Smooth muscle cell (in vitro differentiated cells): ENCODE measurements around the gene SLC48A1. TPM values are rescaled to one million over a fixed set of nuclear protein-coding genes. Genes with fewer than 3 reads are reported as not detected.

Source experiments
- DNase-seq: peaks from one replicate; lab custom pipeline; 2025; ENCODE audit not compliant: unreplicated experiment; lab: John Stamatoyannopoulos, UW
- H2AFZ ChIP-seq: fragments of 200-600 bp; sonication (generic); 2 replicates; pipeline ENCODE4 v1.6.0; 2016; ENCODE audit warnings: antibody characterized with exemption, low read depth, mild to moderate bottlenecking
- H3F3A ChIP-seq: fragments of 200-600 bp; sonication (generic); 2 replicates; pipeline ENCODE4 v1.6.0; 2017; ENCODE audit warnings: antibody characterized with exemption, low read depth
- H3K27ac ChIP-seq: fragments of 200-600 bp; sonication (generic); 2 replicates; pipeline ENCODE4 v1.5.1; 2016; ENCODE audit warnings: low read depth, mild to moderate bottlenecking
- H3K27me3 ChIP-seq: fragments of 200-600 bp; sonication (generic); 2 replicates; pipeline ENCODE4 v1.6.1; 2016; ENCODE audit warnings: low read depth, mild to moderate bottlenecking
- H3K36me3 ChIP-seq: fragments of 200-600 bp; sonication (generic); 2 replicates; pipeline ENCODE4 v1.5.1; 2016; ENCODE audit warnings: low read depth
- H3K4me1 ChIP-seq: fragments of 200-600 bp; sonication (generic); 2 replicates; pipeline ENCODE4 v1.5.1; 2016; ENCODE audit warnings: low read depth
- H3K4me2 ChIP-seq: fragments of 200-600 bp; sonication (generic); 2 replicates; pipeline ENCODE4 v1.6.0; 2016; ENCODE audit warnings: mild to moderate bottlenecking
- H3K4me3 ChIP-seq: fragments of 200-600 bp; sonication (generic); 2 replicates; pipeline ENCODE4 v1.5.1; 2016; ENCODE audit warnings: mild to moderate bottlenecking
- H3K79me2 ChIP-seq: fragments of 200-600 bp; sonication (generic); 2 replicates; pipeline ENCODE4 v1.6.0; 2016; ENCODE audit warnings: low read depth, mild to moderate bottlenecking
- H3K9ac ChIP-seq: fragments of 200-600 bp; sonication (generic); 2 replicates; pipeline ENCODE4 v1.6.0; 2016; ENCODE audit warnings: low read depth
- H3K9me3 ChIP-seq: fragments of 200-600 bp; sonication (generic); replicated peaks from 2 replicates; pipeline ENCODE4 v1.5.1; 2016; ENCODE audit warnings: low read depth
- H4K20me1 ChIP-seq: fragments of 200-600 bp; sonication (generic); 2 replicates; pipeline ENCODE4 v1.6.0; 2016; ENCODE audit warnings: low read depth
- CTCF ChIP-seq: fragments of 200-600 bp; sonication (generic); IDR thresholded peaks from 2 replicates; pipeline ENCODE4 v1.5.1; 2017; ENCODE audit warnings: borderline replicate concordance, mild to moderate bottlenecking, antibody characterized with exemption; ENCODE audit not compliant: insufficient read depth, poor library complexity, severe bottlenecking
- WGBS: methylation state at CpG from one replicate; pipeline ENCODE4 v1.1.7; 2016; ENCODE audit warnings: low lambda C conversion rate; 5-methylcytosine and 5-hydroxymethylcytosine counted together
- polyA plus RNA-seq: library from polyadenylated mRNA; unstranded; fragments of >200 nt; fragmentation: Nextera tagmentation; extraction: Ambion mirVana; gene quantifications from 2 replicates; pipeline ENCODE4 v1.2.1, GENCODE V29; 2016
- total RNA-seq: library from RNA; depleted of rRNA; stranded (reverse); fragments of >200 nt; gene quantifications from 2 replicates; pipeline ENCODE4 v1.2.3, GENCODE V29; 2014

Gene SLC48A1
- total and polyA plus RNA-seq, 2 experiments from 2014 or later: 6.2 to 11.4 TPM

GRCh38 chr12:47791351-47791746 is 18.3 kb downstream of the SLC48A1 start:
- no peak for DNase-seq
- Histone ChIP-seq H3K4me3 (no peak overlapping the region), H3K36me3 (peaks cover 7% of the 10 kb centered on the region), H3F3A (no peaks in the 10 kb centered on the region), H3K9me3 (no peaks in the 10 kb centered on the region), H3K4me2 (no peak overlapping the region), H3K27ac (no peak overlapping the region), H3K79me2 (no peaks in the 10 kb centered on the region), H2AFZ (no peak overlapping the region), H4K20me1 (no peaks in the 10 kb centered on the region), H3K27me3 (no peaks in the 10 kb centered on the region), H3K4me1 (no peaks in the 10 kb centered on the region), H3K9ac (no peak overlapping the region)
- no peak for TF ChIP-seq CTCF
- WGBS: 97% methylated on average over 5 of the region's 14 CpGs

DNA sequence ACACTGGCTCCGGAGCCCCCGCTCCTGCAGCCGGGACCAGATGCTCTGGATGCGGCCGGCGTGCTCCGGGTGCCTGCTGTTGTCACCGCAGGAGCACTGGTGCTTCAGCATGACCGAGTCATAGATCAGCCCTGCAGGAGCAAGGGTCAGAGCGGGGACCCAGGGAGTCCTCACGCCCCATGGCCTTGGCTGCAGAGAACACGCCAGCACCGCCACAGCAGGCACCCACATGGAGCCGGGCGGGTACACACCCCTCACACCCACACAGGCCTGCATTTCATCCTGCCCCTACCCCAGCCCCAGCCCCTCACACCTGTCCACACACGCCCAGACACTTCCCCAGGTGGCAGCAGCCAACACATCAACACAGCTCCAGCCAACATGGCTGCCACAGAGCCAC is 18.8 kb downstream of the SLC48A1 start:
- no peak overlapping the region for H2AFZ ChIP-seq
- no peak overlapping the region for H3K4me2 ChIP-seq
- H4K20me1 ChIP-seq: no peaks in the 10 kb centered on the region
- peaks cover 7% of the 10 kb centered on the region for H3K36me3 ChIP-seq
- H3K27ac ChIP-seq: no peak overlapping the region
- DNase-seq: no peak
- no peak overlapping the region for H3K4me3 ChIP-seq
- H3K27me3 ChIP-seq: no peaks in the 10 kb centered on the region
- H3K79me2 ChIP-seq: no peaks in the 10 kb centered on the region
- H3F3A ChIP-seq: no peaks in the 10 kb centered on the region
- 96% methylated on average over 13 of the region's 16 CpGs for WGBS
- H3K9me3 ChIP-seq: no peaks in the 10 kb centered on the region
- H3K9ac ChIP-seq: no peak overlapping the region
- TF ChIP-seq CTCF: no peak
- no peaks in the 10 kb centered on the region for H3K4me1 ChIP-seq

- no peaks in the 10 kb centered on the region for H3K79me2 ChIP-seq
- no peak overlapping the region for H3K4me2 ChIP-seq
- no peak overlapping the region for H2AFZ ChIP-seq
- peaks cover 4% of the 10 kb centered on the region for H4K20me1 ChIP-seq
- WGBS: 94% methylated on average over 14 of the region's 15 CpGs
- no peaks in the 10 kb centered on the region for H3K9me3 ChIP-seq
- DNase-seq: no peak
- H3K27ac ChIP-seq: no peak overlapping the region
- H3F3A ChIP-seq: no peaks in the 10 kb centered on the region
- no peak for TF ChIP-seq CTCF
- no peak overlapping the region for H3K9ac ChIP-seq
- no peaks in the 10 kb centered on the region for H3K36me3 ChIP-seq
- H3K27me3 ChIP-seq: no peaks in the 10 kb centered on the region
- no peaks in the 10 kb centered on the region for H3K4me1 ChIP-seq
- H3K4me3 ChIP-seq: no peak overlapping the region
Observed at GRCh38 chr12:47793015-47793681, 20.1 kb downstream of the SLC48A1 start.

- 100% methylated on average over 2 of the region's 9 CpGs for whole genome bisulfite sequencing
- no peaks in the 10 kb centered on the region for H3K36me3 ChIP-seq
- H2AFZ ChIP-seq: no peak overlapping the region
- no peaks in the 10 kb centered on the region for H3K9me3 ChIP-seq
- no peak overlapping the region for H3K9ac ChIP-seq
- no peak for DNase-seq
- H3K27me3 ChIP-seq: no peaks in the 10 kb centered on the region
- H3K79me2 ChIP-seq: no peaks in the 10 kb centered on the region
- no peaks in the 10 kb centered on the region for H3F3A ChIP-seq
- H3K4me1 ChIP-seq: no peaks in the 10 kb centered on the region
- no peak for TF ChIP-seq CTCF
- no peak overlapping the region for H3K4me3 ChIP-seq
- H4K20me1 ChIP-seq: peaks cover 19% of the 10 kb centered on the region
- no peak overlapping the region for H3K27ac ChIP-seq
- H3K4me2 ChIP-seq: no peak overlapping the region
Observed at GRCh38 chr12:47794679-47795078, 21.6 kb downstream of the SLC48A1 start.
